ENCODE results near the gene ULK2. TPM values are rescaled to one million over a fixed set of nuclear protein-coding genes. Genes with fewer than 3 reads are reported as not detected.

Gene ULK2
- total and polyA plus RNA-seq, 2 donors (not counting 1 experiment from before 2014, with no cell fraction given), result 2.0 to 2.9 TPM

GRCh38 chr17:19769946-19770652 is 97.6 kb downstream of the ULK2 start:
- no peaks in the 10 kb centered on the region for H3K79me2 ChIP-seq (ENCODE audit: control insufficient read depth, insufficient read depth, low read length)
- Mint-ChIP-seq H3K27ac (no peak overlapping the region), H3K4me3 (no peak overlapping the region), H3K4me1 (no peaks in the 10 kb centered on the region), H3K27me3 (no peaks in the 10 kb centered on the region), H3K9me3 (ENCODE audit: insufficient read depth) (no peaks in the 10 kb centered on the region)
- H3K4me1 ChIP-seq (ENCODE audit: control insufficient read depth in 2 of 2, insufficient read depth in 2 of 2, low read length in 2 of 2), result no peaks in the 10 kb centered on the region
- CTCF ChIA-PET, result interaction anchor here (0.9 to 10.7 kb wide), 5 partner anchors 8 to 406 kb away, joined by 4 to 285 read pairs (median 32); partner anchors contain the start of gene B9D1
- DNase-seq, result no peak
- H4K20me1 ChIP-seq (ENCODE audit: control insufficient read depth, insufficient read depth, low read length, poor library complexity, severe bottlenecking), result no peaks in the 10 kb centered on the region
- no peaks in the 10 kb centered on the region for H3K36me3 ChIP-seq (replicated peaks in 1 of 2; ENCODE audit: control extremely low read depth in 1 of 2, control insufficient read depth in 1 of 2, extremely low read depth in 1 of 2, insufficient read depth in 2 of 2, low read length in 1 of 2)
- H3K4me3 ChIP-seq (ENCODE audit: control extremely low read depth in 1 of 5, extremely low read depth in 1 of 5, insufficient read depth in 1 of 5, low read depth in 2 of 5, low read length in 4 of 5), result no peak overlapping the region
- no peaks in the 10 kb centered on the region for H3K27me3 ChIP-seq (replicated peaks in 1 of 4; ENCODE audit: control extremely low read depth in 1 of 4, control insufficient read depth in 3 of 4, insufficient read depth in 4 of 4, low read length in 3 of 4)
- intact Hi-C loops (cut with micrococcal nuclease), result no loop called here
- POLR2A ChIA-PET, result no interaction called here
- H3K9me3 ChIP-seq (ENCODE audit: control extremely low read depth in 1 of 3, control insufficient read depth in 2 of 3, insufficient read depth in 1 of 3, low read length in 2 of 3), result no peaks in the 10 kb centered on the region
- H2AFZ ChIP-seq (ENCODE audit: insufficient read depth, low read depth, low read length, poor library complexity, severe bottlenecking), result no peak overlapping the region
- H3K4me2 ChIP-seq (replicated peaks; ENCODE audit: low read depth, low read length, poor library complexity, severe bottlenecking), result no peak overlapping the region
- H3K27ac ChIP-seq (ENCODE audit: low read length in 2 of 2), result no peak overlapping the region
- ATAC-seq (ENCODE audit: low read depth), result no peak
- 88% methylated on average over 5 of the region's 7 CpGs for WGBS (ENCODE audit: insufficient coverage)
- TF ChIP-seq CTCF (IDR thresholded peaks at IDR 0.05) (no peak), EZH2 (IDR thresholded peaks at IDR 0.05; ENCODE audit: borderline replicate concordance, insufficient read depth, low read depth, low read length, poor library complexity, severe bottlenecking) (no peak)
- H3K9ac ChIP-seq (ENCODE audit: low read length), result no peak overlapping the region

GRCh38 chr17:19768046-19768782 is 99.5 kb downstream of the ULK2 start:
- no peak overlapping the region for H3K4me2 ChIP-seq (replicated peaks; ENCODE audit: low read depth, low read length, poor library complexity, severe bottlenecking)
- Mint-ChIP-seq H3K27me3 (no peaks in the 10 kb centered on the region), H3K27ac (no peak overlapping the region), H3K4me3 (no peak overlapping the region), H3K9me3 (ENCODE audit: insufficient read depth) (no peaks in the 10 kb centered on the region), H3K4me1 (no peaks in the 10 kb centered on the region)
- H3K4me1 ChIP-seq (ENCODE audit: control insufficient read depth in 2 of 2, insufficient read depth in 2 of 2, low read length in 2 of 2), result no peaks in the 10 kb centered on the region
- ChIA-PET POLR2A (no interaction called here), CTCF (interaction anchor here (1.5 to 10.7 kb wide), 5 partner anchors 14 to 404 kb away, joined by 4 to 285 read pairs (median 32); partner anchors contain the start of genes ALDH3A2 and B9D1)
- no peak overlapping the region for H3K27ac ChIP-seq (ENCODE audit: low read length in 2 of 2)
- no peaks in the 10 kb centered on the region for H4K20me1 ChIP-seq (ENCODE audit: control insufficient read depth, insufficient read depth, low read length, poor library complexity, severe bottlenecking)
- H3K4me3 ChIP-seq (ENCODE audit: control extremely low read depth in 1 of 5, extremely low read depth in 1 of 5, insufficient read depth in 1 of 5, low read depth in 2 of 5, low read length in 4 of 5), result no peak overlapping the region
- DNase-seq (no peak), ATAC-seq (ENCODE audit: low read depth) (no peak)
- no peaks in the 10 kb centered on the region for H3K9me3 ChIP-seq (ENCODE audit: control extremely low read depth in 1 of 3, control insufficient read depth in 2 of 3, insufficient read depth in 1 of 3, low read length in 2 of 3)
- no peak overlapping the region for H2AFZ ChIP-seq (ENCODE audit: insufficient read depth, low read depth, low read length, poor library complexity, severe bottlenecking)
- no peaks in the 10 kb centered on the region for H3K79me2 ChIP-seq (ENCODE audit: control insufficient read depth, insufficient read depth, low read length)
- no peaks in the 10 kb centered on the region for H3K27me3 ChIP-seq (replicated peaks in 1 of 4; ENCODE audit: control extremely low read depth in 1 of 4, control insufficient read depth in 3 of 4, insufficient read depth in 4 of 4, low read length in 3 of 4)
- H3K9ac ChIP-seq (ENCODE audit: low read length), result no peak overlapping the region
- intact Hi-C loops (cut with micrococcal nuclease), result no loop called here
- no peak for TF ChIP-seq CTCF (IDR thresholded peaks at IDR 0.05)
- no peak for TF ChIP-seq EZH2 (IDR thresholded peaks at IDR 0.05; ENCODE audit: borderline replicate concordance, insufficient read depth, low read depth, low read length, poor library complexity, severe bottlenecking)
- WGBS (ENCODE audit: insufficient coverage), result 44% methylated on average over 4 of the region's 10 CpGs
- no peaks in the 10 kb centered on the region for H3K36me3 ChIP-seq (replicated peaks in 1 of 2; ENCODE audit: control extremely low read depth in 1 of 2, control insufficient read depth in 1 of 2, extremely low read depth in 1 of 2, insufficient read depth in 2 of 2, low read length in 1 of 2)

Data from B cell (primary cell).